Measurements from ENCODE around the gene DNAJC25. TPM values are rescaled to one million over a fixed set of nuclear protein-coding genes. Genes with fewer than 3 reads are reported as not detected.

Gene DNAJC25
- total and polyA plus RNA-seq, 2 of the 13 experiments (the other 11 are each of a cell fraction or from before 2014, with no cell fraction given), result 5.7 to 10.2 TPM

DNA sequence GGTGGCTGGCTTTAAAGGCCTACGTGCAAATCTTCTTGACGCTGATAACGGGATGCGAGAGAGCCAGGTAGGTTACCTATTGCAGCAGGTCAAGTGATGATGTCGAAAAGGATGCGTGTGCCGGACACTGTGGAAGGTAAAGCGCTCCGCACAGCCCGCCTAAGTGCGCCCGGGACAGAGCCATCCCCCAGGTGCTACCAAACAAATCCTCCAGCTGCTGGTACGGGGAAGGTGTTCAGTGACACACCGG lies 245 bp upstream of the DNAJC25 start (continued):
- TF ChIP-seq, protein P1, sequence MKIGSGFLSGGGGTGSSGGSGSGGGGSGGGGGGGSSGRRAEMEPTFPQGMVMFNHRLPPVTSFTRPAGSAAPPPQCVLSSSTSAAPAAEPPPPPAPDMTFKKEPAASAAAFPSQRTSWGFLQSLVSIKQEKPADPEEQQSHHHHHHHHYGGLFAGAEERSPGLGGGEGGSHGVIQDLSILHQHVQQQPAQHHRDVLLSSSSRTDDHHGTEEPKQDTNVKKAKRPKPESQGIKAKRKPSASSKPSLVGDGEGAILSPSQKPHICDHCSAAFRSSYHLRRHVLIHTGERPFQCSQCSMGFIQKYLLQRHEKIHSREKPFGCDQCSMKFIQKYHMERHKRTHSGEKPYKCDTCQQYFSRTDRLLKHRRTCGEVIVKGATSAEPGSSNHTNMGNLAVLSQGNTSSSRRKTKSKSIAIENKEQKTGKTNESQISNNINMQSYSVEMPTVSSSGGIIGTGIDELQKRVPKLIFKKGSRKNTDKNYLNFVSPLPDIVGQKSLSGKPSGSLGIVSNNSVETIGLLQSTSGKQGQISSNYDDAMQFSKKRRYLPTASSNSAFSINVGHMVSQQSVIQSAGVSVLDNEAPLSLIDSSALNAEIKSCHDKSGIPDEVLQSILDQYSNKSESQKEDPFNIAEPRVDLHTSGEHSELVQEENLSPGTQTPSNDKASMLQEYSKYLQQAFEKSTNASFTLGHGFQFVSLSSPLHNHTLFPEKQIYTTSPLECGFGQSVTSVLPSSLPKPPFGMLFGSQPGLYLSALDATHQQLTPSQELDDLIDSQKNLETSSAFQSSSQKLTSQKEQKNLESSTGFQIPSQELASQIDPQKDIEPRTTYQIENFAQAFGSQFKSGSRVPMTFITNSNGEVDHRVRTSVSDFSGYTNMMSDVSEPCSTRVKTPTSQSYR (CRISPR knock-in tag; IDR thresholded peaks at IDR 0.05; ENCODE audit: borderline replicate concordance), result 0 out of 2 replicates have a peak, but pooled peaks have one; percentile 10
- TF ChIP-seq, protein P2, sequence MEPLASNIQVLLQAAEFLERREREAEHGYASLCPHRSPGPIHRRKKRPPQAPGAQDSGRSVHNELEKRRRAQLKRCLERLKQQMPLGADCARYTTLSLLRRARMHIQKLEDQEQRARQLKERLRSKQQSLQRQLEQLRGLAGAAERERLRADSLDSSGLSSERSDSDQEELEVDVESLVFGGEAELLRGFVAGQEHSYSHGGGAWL (CRISPR knock-in tag; IDR thresholded peaks at IDR 0.05), result no peak
- TF ChIP-seq, protein P3, sequence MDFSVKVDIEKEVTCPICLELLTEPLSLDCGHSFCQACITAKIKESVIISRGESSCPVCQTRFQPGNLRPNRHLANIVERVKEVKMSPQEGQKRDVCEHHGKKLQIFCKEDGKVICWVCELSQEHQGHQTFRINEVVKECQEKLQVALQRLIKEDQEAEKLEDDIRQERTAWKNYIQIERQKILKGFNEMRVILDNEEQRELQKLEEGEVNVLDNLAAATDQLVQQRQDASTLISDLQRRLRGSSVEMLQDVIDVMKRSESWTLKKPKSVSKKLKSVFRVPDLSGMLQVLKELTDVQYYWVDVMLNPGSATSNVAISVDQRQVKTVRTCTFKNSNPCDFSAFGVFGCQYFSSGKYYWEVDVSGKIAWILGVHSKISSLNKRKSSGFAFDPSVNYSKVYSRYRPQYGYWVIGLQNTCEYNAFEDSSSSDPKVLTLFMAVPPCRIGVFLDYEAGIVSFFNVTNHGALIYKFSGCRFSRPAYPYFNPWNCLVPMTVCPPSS (IDR thresholded peaks at IDR 0.05), result no peak
- TF ChIP-seq MAFK (conservative IDR thresholded peaks at IDR 0.05 in 1 of 2, IDR thresholded peaks at IDR 0.05 in 1 of 2; ENCODE audit: low read length in 2 of 2) (no peak), ZNF138 (CRISPR knock-in tag; IDR thresholded peaks at IDR 0.05; ENCODE audit: low read depth) (no peak), ZNF772 (CRISPR knock-in tag; IDR thresholded peaks at IDR 0.05) (peak; percentile 77; the same call in 1 of the 2 replicates), TCF7 (IDR thresholded peaks at IDR 0.05; ENCODE audit: low read depth) (no peak), FOXJ3 (CRISPR knock-in tag; IDR thresholded peaks at IDR 0.05; ENCODE audit: borderline replicate concordance) (no peak), LCORL (IDR thresholded peaks at IDR 0.05) (no peak), LCORL (CRISPR knock-in tag; IDR thresholded peaks at IDR 0.05) (no peak; the same call in none of the 2 replicates), MED1 (CRISPR knock-in tag; IDR thresholded peaks at IDR 0.05) (no peak; the same call in 1 of the 2 replicates), ZNF326 (CRISPR knock-in tag; IDR thresholded peaks at IDR 0.05; ENCODE audit: borderline replicate concordance) (no peak), PCBP2 (optimal IDR thresholded peaks at IDR 0.05; ENCODE audit: low read depth, low read length, poor library complexity, severe bottlenecking) (no peak), KAT8 (CRISPR knock-in tag; IDR thresholded peaks at IDR 0.05) (peak; percentile 96), RBM39 (IDR thresholded peaks at IDR 0.05; ENCODE audit: low read depth, low read length, poor library complexity, severe bottlenecking) (no peak), KLF13 (CRISPR knock-in tag; IDR thresholded peaks at IDR 0.05) (no peak), ZNF878 (CRISPR knock-in tag; IDR thresholded peaks at IDR 0.05) (0 out of 2 replicates have a peak, but pooled peaks have one; percentile 44), ZNF605 (CRISPR knock-in tag; IDR thresholded peaks at IDR 0.05) (no peak), ZNF883 (CRISPR knock-in tag; IDR thresholded peaks at IDR 0.05; ENCODE audit: not compliant biosample characterization) (no peak), ZNF577 (CRISPR knock-in tag; IDR thresholded peaks at IDR 0.05; ENCODE audit: borderline replicate concordance, low read depth) (no peak), ZNF3 (CRISPR knock-in tag; IDR thresholded peaks at IDR 0.05) (no peak), ELF4 (CRISPR knock-in tag; IDR thresholded peaks at IDR 0.05; ENCODE audit: borderline replicate concordance) (no peak)
- TF ChIP-seq, protein P4, sequence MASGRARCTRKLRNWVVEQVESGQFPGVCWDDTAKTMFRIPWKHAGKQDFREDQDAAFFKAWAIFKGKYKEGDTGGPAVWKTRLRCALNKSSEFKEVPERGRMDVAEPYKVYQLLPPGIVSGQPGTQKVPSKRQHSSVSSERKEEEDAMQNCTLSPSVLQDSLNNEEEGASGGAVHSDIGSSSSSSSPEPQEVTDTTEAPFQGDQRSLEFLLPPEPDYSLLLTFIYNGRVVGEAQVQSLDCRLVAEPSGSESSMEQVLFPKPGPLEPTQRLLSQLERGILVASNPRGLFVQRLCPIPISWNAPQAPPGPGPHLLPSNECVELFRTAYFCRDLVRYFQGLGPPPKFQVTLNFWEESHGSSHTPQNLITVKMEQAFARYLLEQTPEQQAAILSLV (CRISPR knock-in tag; IDR thresholded peaks at IDR 0.05; ENCODE audit: borderline replicate concordance), result no peak
- TF ChIP-seq, protein P5, sequence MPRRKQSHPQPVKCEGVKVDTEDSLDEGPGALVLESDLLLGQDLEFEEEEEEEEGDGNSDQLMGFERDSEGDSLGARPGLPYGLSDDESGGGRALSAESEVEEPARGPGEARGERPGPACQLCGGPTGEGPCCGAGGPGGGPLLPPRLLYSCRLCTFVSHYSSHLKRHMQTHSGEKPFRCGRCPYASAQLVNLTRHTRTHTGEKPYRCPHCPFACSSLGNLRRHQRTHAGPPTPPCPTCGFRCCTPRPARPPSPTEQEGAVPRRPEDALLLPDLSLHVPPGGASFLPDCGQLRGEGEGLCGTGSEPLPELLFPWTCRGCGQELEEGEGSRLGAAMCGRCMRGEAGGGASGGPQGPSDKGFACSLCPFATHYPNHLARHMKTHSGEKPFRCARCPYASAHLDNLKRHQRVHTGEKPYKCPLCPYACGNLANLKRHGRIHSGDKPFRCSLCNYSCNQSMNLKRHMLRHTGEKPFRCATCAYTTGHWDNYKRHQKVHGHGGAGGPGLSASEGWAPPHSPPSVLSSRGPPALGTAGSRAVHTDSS (CRISPR knock-in tag; conservative IDR thresholded peaks at IDR 0.05), result no peak

Measured in HepG2 (cell line).